ENCODE measurements around the gene MBD1.

Gene MBD1

GRCh38 chr18:50273203-50274043 lies 7.9 kb downstream of the MBD1 start:
- no peak overlapping the region for H3K4me3 ChIP-seq (ENCODE audit: control insufficient read depth, low read depth, low read length)
- no peak for TF ChIP-seq CTCF (IDR thresholded peaks at IDR 0.05; ENCODE audit: control insufficient read depth, insufficient read depth, low read depth, low read length, missing control alignments)
- DNase-seq (ENCODE audit: low read depth), result no peak

- no peak for TF ChIP-seq CTCF (IDR thresholded peaks at IDR 0.05; ENCODE audit: control insufficient read depth, insufficient read depth, low read depth, low read length, missing control alignments)
- DNase-seq (ENCODE audit: low read depth), result no peak
- H3K4me3 ChIP-seq (ENCODE audit: control insufficient read depth, low read depth, low read length), result no peak overlapping the region
Measured at GRCh38 chr18:50272568-50272967, 8.8 kb downstream of the MBD1 start.

GRCh38 chr18:50268022-50268747 lies 13.1 kb downstream of the MBD1 start:
- H3K4me3 ChIP-seq (ENCODE audit: control insufficient read depth, low read depth, low read length), result peak overlapping the region; percentile 46
- TF ChIP-seq CTCF (IDR thresholded peaks at IDR 0.05; ENCODE audit: control insufficient read depth, insufficient read depth, low read depth, low read length, missing control alignments), result peak; percentile 76
- no peak for DNase-seq (ENCODE audit: low read depth)

GRCh38 chr18:50266248-50266704 lies 15.0 kb downstream of the MBD1 start, which contains the start of gene CFAP53:
TSS of gene CFAP53 (minus strand) at chr18:50266495. CDS start at chr18:50266404, 91 bp downstream.
- H3K4me3 ChIP-seq (ENCODE audit: control insufficient read depth, low read depth, low read length), result peak within 1 kb of the TSS; percentile 84
- TF ChIP-seq CTCF (IDR thresholded peaks at IDR 0.05; ENCODE audit: control insufficient read depth, insufficient read depth, low read depth, low read length, missing control alignments), result no peak
- DNase-seq (ENCODE audit: low read depth), result peak; percentile 32

- no peak for TF ChIP-seq CTCF (IDR thresholded peaks at IDR 0.05; ENCODE audit: control insufficient read depth, insufficient read depth, low read depth, low read length, missing control alignments)
- no peak for DNase-seq (ENCODE audit: low read depth)
- H3K4me3 ChIP-seq (ENCODE audit: control insufficient read depth, low read depth, low read length), result no peak overlapping the region
Measured at GRCh38 chr18:50262977-50263376, 18.3 kb downstream of the MBD1 start.

- TF ChIP-seq CTCF (IDR thresholded peaks at IDR 0.05; ENCODE audit: control insufficient read depth, insufficient read depth, low read depth, low read length, missing control alignments), result no peak
- H3K4me3 ChIP-seq (ENCODE audit: control insufficient read depth, low read depth, low read length), result no peak overlapping the region
- DNase-seq (ENCODE audit: low read depth), result no peak
Measured at GRCh38 chr18:50250935-50251334, 30.4 kb downstream of the MBD1 start.
